Gastroesophageal sphincter (tissue), 3 donors: ENCODE results near the gene UNCX.
"Not testable (repeated sequence)": the region's sequence is repeated elsewhere in the genome, so short reads cannot be mapped to it uniquely, and the experiment has no call there.

Source experiments
- EP300 ChIP-seq: sonication (generic); formaldehyde crosslinking; IDR thresholded peaks from one replicate; pipeline ENCODE4 v1.6.1; 2017; ENCODE audit warnings: antibody characterized with exemption, mild to moderate bottlenecking
- POLR2A ChIP-seq, 2 donors: fragments of 450-650 bp; IDR thresholded peaks; one replicate each; pipeline ENCODE4 v1.6.1; 2017; ENCODE audit warnings: antibody characterized with exemption in 2 of 2, mild to moderate bottlenecking in 2 of 2, moderate library complexity in 1 of 2
- POLR2AphosphoS5 ChIP-seq: sonication (generic); formaldehyde crosslinking; IDR thresholded peaks from one replicate; pipeline ENCODE4 v1.6.1; 2017; ENCODE audit warnings: antibody characterized with exemption
- TF ChIP-seq, protein P1 (sequence below), 4 experiments: fragments of 200-600 bp in 2 of 4; fragments of 450-650 bp in 2 of 4; sonication (generic) in 1 of 4; IDR thresholded peaks; one replicate each; pipeline ENCODE4 v1.5.1; 2017 to 2019; ENCODE audit warnings: antibody characterized with exemption in 4 of 4, mild to moderate bottlenecking in 2 of 4, moderate library complexity in 2 of 4

DNA sequence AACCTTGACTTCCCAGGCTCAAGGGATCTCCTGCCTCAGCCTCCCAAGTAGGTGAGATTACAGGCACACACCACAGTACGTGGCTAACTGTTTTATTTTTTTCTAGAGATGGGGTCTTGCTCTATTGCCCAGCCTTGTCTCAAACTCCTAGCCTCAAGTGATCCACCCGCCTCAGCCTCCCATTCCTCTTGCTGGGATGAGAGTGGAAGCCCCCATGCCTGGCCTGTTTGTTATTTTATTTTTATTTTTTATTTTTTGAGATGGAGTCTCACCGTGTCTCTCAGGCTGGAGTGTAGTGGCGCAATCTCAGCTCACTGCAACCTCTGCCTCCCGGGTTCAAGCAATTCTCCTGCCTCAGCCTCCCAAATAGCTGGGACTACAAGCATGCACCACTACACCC is 20.6 kb upstream of the UNCX start:
- TF ChIP-seq, protein P1, sequence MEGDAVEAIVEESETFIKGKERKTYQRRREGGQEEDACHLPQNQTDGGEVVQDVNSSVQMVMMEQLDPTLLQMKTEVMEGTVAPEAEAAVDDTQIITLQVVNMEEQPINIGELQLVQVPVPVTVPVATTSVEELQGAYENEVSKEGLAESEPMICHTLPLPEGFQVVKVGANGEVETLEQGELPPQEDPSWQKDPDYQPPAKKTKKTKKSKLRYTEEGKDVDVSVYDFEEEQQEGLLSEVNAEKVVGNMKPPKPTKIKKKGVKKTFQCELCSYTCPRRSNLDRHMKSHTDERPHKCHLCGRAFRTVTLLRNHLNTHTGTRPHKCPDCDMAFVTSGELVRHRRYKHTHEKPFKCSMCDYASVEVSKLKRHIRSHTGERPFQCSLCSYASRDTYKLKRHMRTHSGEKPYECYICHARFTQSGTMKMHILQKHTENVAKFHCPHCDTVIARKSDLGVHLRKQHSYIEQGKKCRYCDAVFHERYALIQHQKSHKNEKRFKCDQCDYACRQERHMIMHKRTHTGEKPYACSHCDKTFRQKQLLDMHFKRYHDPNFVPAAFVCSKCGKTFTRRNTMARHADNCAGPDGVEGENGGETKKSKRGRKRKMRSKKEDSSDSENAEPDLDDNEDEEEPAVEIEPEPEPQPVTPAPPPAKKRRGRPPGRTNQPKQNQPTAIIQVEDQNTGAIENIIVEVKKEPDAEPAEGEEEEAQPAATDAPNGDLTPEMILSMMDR (IDR thresholded peaks at IDR 0.05) = not testable (repeated sequence)
- not testable (repeated sequence) for TF ChIP-seq EP300; POLR2AphosphoS5; POLR2A (IDR thresholded peaks at IDR 0.05)
